HepG2 (cell line): ENCODE measurements around the gene CMC1. TPM values are rescaled to one million over a fixed set of nuclear protein-coding genes. Genes with fewer than 3 reads are reported as not detected.
A peak's percentile ranks its signal among the peaks of the same experiment; 100 is the strongest.

Source experiments
- AHDC1 ChIP-seq: sonication (generic); formaldehyde crosslinking; IDR thresholded peaks from 2 replicates; pipeline ENCODE4 v1.5.1; 2020; ENCODE audit warnings: mild to moderate bottlenecking, missing genetic modification reagents, borderline replicate concordance
- E2F5 ChIP-seq: sonication (generic); formaldehyde crosslinking; conservative IDR thresholded peaks from 2 replicates; pipeline ENCODE4 v1.4.0; 2020; ENCODE audit warnings: missing genetic modification reagents
- EP300 ChIP-seq, 3 experiments: sonication (generic) in 1 of 3; formaldehyde crosslinking in 1 of 3; IDR thresholded peaks; 2 replicates each; pipeline versions ENCODE4 v1.5.1 to v1.6.1; 2011 to 2020; ENCODE audit warnings: low read depth in 2 of 3, low read length in 2 of 3, borderline replicate concordance in 1 of 3, improper control_type of control experiment in 1 of 3, mild to moderate bottlenecking in 1 of 3, missing genetic modification reagents in 1 of 3, moderate library complexity in 1 of 3
- KLF12 ChIP-seq: sonication (generic); formaldehyde crosslinking; IDR thresholded peaks from 2 replicates; pipeline ENCODE4 v1.4.0; 2020; ENCODE audit warnings: missing genetic modification reagents, borderline replicate concordance
- KLF16 ChIP-seq, 2 experiments: sonication (generic) in 1 of 2; formaldehyde crosslinking in 1 of 2; IDR thresholded peaks; 2 replicates each; pipeline versions ENCODE4 v1.6.1 to v1.8.0; 2016 to 2023; ENCODE audit warnings: missing genetic modification reagents in 2 of 2, missing compliant biosample characterization in 1 of 2
- KLF6 ChIP-seq: IDR thresholded peaks from 2 replicates; pipeline ENCODE4 v1.8.0; 2016; ENCODE audit warnings: missing biosample characterization, missing genetic modification reagents
- NFYB ChIP-seq: sonication (generic); formaldehyde crosslinking; IDR thresholded peaks from 2 replicates; pipeline ENCODE4 v1.4.0; 2020; ENCODE audit warnings: missing genetic modification reagents
- SRSF4 ChIP-seq: fragments of 200-400 bp; formaldehyde crosslinking; IDR thresholded peaks from one replicate; pipeline ENCODE4 v1.6.1; 2018; ENCODE audit warnings: mild to moderate bottlenecking, low read depth, low read length, moderate library complexity; ENCODE audit not compliant: poor library complexity, severe bottlenecking
- ZBTB14 ChIP-seq: sonication (generic); formaldehyde crosslinking; IDR thresholded peaks from 2 replicates; pipeline ENCODE4 v1.4.0; 2020; ENCODE audit warnings: missing genetic modification reagents
- ZNF20 ChIP-seq: sonication (generic); formaldehyde crosslinking; IDR thresholded peaks from 2 replicates; pipeline ENCODE4 v1.4.0; 2020; ENCODE audit warnings: mild to moderate bottlenecking, moderate library complexity, missing genetic modification reagents
- ZNF460 ChIP-seq: sonication (generic); formaldehyde crosslinking; IDR thresholded peaks from 2 replicates; pipeline ENCODE4 v1.5.1; 2020; ENCODE audit warnings: missing genetic modification reagents, mild to moderate bottlenecking, borderline replicate concordance
- ZNF549 ChIP-seq: sonication (generic); formaldehyde crosslinking; IDR thresholded peaks from 2 replicates; pipeline ENCODE4 v1.5.0; 2020; ENCODE audit warnings: missing genetic modification reagents
- ZNF782 ChIP-seq: sonication (generic); formaldehyde crosslinking; IDR thresholded peaks from 2 replicates; pipeline ENCODE4 v1.4.0; 2020; ENCODE audit warnings: missing genetic modification reagents, mild to moderate bottlenecking, borderline replicate concordance
- polyA plus RNA-seq, 8 experiments: library from polyadenylated mRNA; depleted of rRNA in 3 of 8; stranded (reverse) in 7 of 8; unstranded in 1 of 8; fragments of >200 nt; fragmentation: Illumina TruSeq in 4 of 8; extraction: Trizol in 4 of 8; gene quantifications; 2 replicates each; pipeline versions ENCODE4 v1.2.1 to v1.2.3, GENCODE V29; 2011 to 2016; ENCODE audit warnings: low read depth in 4 of 8, missing spikeins in 1 of 8, mixed read lengths in 1 of 8; ENCODE audit not compliant: insufficient read depth in 1 of 8
- total RNA-seq, 5 experiments: library from RNA; depleted of rRNA; stranded (reverse); fragments of >200 nt; fragmentation: Illumina TruSeq; extraction: Trizol; gene quantifications; 2 replicates each; pipeline ENCODE4 v1.2.3, GENCODE V29; 2016; ENCODE audit warnings: low read depth in 1 of 5
- TF ChIP-seq, protein P1 (sequence below): sonication (generic); formaldehyde crosslinking; IDR thresholded peaks from 2 replicates; pipeline ENCODE4 v1.5.0; 2020; ENCODE audit warnings: mild to moderate bottlenecking, missing genetic modification reagents
- TF ChIP-seq, protein P2 (sequence below): sonication (generic); formaldehyde crosslinking; IDR thresholded peaks from 2 replicates; pipeline ENCODE4 v1.4.0; 2020; ENCODE audit warnings: missing genetic modification reagents

The CMC1 gene
- total and polyA plus RNA-seq, 2 of the 13 experiments (the other 11 are each of a cell fraction or from before 2014, with no cell fraction given), result 22.1 to 29.5 TPM

GRCh38 chr3:28348629-28349468 is 107.4 kb downstream of the CMC1 start, which contains the start of the genes AZI2 and ZCWPW2 (continued):
- no peak for TF ChIP-seq E2F5 (CRISPR knock-in tag)
- TF ChIP-seq, protein P1, sequence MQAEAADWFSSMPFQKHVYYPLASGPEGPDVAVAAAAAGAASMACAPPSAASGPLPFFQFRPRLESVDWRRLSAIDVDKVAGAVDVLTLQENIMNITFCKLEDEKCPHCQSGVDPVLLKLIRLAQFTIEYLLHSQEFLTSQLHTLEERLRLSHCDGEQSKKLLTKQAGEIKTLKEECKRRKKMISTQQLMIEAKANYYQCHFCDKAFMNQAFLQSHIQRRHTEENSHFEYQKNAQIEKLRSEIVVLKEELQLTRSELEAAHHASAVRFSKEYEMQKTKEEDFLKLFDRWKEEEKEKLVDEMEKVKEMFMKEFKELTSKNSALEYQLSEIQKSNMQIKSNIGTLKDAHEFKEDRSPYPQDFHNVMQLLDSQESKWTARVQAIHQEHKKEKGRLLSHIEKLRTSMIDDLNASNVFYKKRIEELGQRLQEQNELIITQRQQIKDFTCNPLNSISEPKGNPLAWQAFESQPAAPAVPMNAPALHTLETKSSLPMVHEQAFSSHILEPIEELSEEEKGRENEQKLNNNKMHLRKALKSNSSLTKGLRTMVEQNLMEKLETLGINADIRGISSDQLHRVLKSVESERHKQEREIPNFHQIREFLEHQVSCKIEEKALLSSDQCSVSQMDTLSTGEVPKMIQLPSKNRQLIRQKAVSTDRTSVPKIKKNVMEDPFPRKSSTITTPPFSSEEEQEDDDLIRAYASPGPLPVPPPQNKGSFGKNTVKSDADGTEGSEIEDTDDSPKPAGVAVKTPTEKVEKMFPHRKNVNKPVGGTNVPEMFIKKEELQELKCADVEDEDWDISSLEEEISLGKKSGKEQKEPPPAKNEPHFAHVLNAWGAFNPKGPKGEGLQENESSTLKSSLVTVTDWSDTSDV, result no peak
- TF ChIP-seq SRSF4, result no peak
- TF ChIP-seq KLF12 (CRISPR knock-in tag), result peak; percentile 23; the same call in 1 of the 2 replicates
- no peak; a peak in 2 of 4 replicates for TF ChIP-seq KLF16 (CRISPR knock-in tag; IDR thresholded peaks at IDR 0.05)
- TF ChIP-seq ZNF20 (CRISPR knock-in tag), result no peak
- no peak for TF ChIP-seq EP300 (IDR thresholded peaks at IDR 0.05; ENCODE audit: low read depth in 2 of 2, low read length in 2 of 2)
- peak; percentile 12; the same call in 1 of the 2 replicates for TF ChIP-seq EP300 (CRISPR knock-in tag; IDR thresholded peaks at IDR 0.05; ENCODE audit: borderline replicate concordance)
- TF ChIP-seq AHDC1 (CRISPR knock-in tag), result peak; percentile 66; the same call in 1 of the 2 replicates
- TF ChIP-seq, protein P2, sequence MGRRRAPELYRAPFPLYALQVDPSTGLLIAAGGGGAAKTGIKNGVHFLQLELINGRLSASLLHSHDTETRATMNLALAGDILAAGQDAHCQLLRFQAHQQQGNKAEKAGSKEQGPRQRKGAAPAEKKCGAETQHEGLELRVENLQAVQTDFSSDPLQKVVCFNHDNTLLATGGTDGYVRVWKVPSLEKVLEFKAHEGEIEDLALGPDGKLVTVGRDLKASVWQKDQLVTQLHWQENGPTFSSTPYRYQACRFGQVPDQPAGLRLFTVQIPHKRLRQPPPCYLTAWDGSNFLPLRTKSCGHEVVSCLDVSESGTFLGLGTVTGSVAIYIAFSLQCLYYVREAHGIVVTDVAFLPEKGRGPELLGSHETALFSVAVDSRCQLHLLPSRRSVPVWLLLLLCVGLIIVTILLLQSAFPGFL (CRISPR knock-in tag), result no peak
- peak; percentile 17; the same call in 1 of the 2 replicates for TF ChIP-seq ZNF460 (CRISPR knock-in tag)
- no peak for TF ChIP-seq ZNF549 (CRISPR knock-in tag)
- peak; percentile 20; the same call in 1 of the 2 replicates for TF ChIP-seq NFYB
- TF ChIP-seq ZNF782 (CRISPR knock-in tag), result 0 out of 2 replicates have a peak, but pooled peaks have one; percentile 25
- TF ChIP-seq KLF6, result no peak; the same call in 1 of the 2 replicates
- no peak; the same call in 1 of the 2 replicates for TF ChIP-seq ZBTB14 (CRISPR knock-in tag)
